Stimulated activated CD4-positive, alpha-beta T cell treated with anti-CD3 and anti-CD28 coated beads, Interleukin-2, amount 100 ng/mL, for 4 hours (primary cell): ENCODE results near the gene KRTAP5-3.
A peak's percentile ranks its signal among the peaks of the same experiment; 100 is the strongest.
"Not testable (repeated sequence)": the region's sequence is repeated elsewhere in the genome, so short reads cannot be mapped to it uniquely, and the experiment has no call there.

ENCODE experiments used
- DNase-seq: peaks from one replicate; pipeline ENCODE4 v3.0.0-alpha.2; 2020; ENCODE audit warnings: low read depth

KRTAP5-3 gene

GRCh38 chr11:1608363-1608762 is at the start of gene KRTAP5-3:
KRTAP5-3 (minus strand) TSS chr11:1608463; CDS start chr11:1608385, 78 bp downstream.
- no peak for DNase-seq

GRCh38 chr11:1656670-1657069 is 48.4 kb upstream of the KRTAP5-3 start:
- no peak for DNase-seq

GRCh38 chr11:1656061-1656441 is 47.8 kb upstream of the KRTAP5-3 start:
- no peak for DNase-seq

- DNase-seq: no peak
Observed at GRCh38 chr11:1655168-1656060, 47.2 kb upstream of the KRTAP5-3 start.

- no peak for DNase-seq
Observed at GRCh38 chr11:1654388-1655167, 46.3 kb upstream of the KRTAP5-3 start.

- no peak for DNase-seq
Observed at GRCh38 chr11:1653541-1654387, 45.5 kb upstream of the KRTAP5-3 start.

- peak; percentile 59 for DNase-seq
Observed at GRCh38 chr11:1652771-1653540, 44.7 kb upstream of the KRTAP5-3 start.

GRCh38 chr11:1652442-1652770 is 44.1 kb upstream of the KRTAP5-3 start:
- no peak for DNase-seq

GRCh38 chr11:1652026-1652425 is 43.8 kb upstream of the KRTAP5-3 start:
- DNase-seq: no peak

- DNase-seq: no peak
Observed at GRCh38 chr11:1651411-1651980, 43.2 kb upstream of the KRTAP5-3 start.

- DNase-seq: no peak
Observed at GRCh38 chr11:1650918-1651262, 42.6 kb upstream of the KRTAP5-3 start.

GRCh38 chr11:1650034-1650917 is 42.0 kb upstream of the KRTAP5-3 start:
- no peak for DNase-seq

GRCh38 chr11:1648653-1649420 is 40.6 kb upstream of the KRTAP5-3 start:
- no peak for DNase-seq

- DNase-seq: no peak
Observed at GRCh38 chr11:1647901-1648652, 39.8 kb upstream of the KRTAP5-3 start.

GRCh38 chr11:1646540-1646939 is 38.3 kb upstream of the KRTAP5-3 start:
- DNase-seq: not testable (repeated sequence)

- DNase-seq: no peak
Observed at GRCh38 chr11:1645357-1645821, 37.1 kb upstream of the KRTAP5-3 start.

- DNase-seq: no peak
Observed at GRCh38 chr11:1644601-1645356, 36.5 kb upstream of the KRTAP5-3 start.

GRCh38 chr11:1643146-1643690 is 35.0 kb upstream of the KRTAP5-3 start:
- no peak for DNase-seq
